PC-3 (cell line): Measurements from ENCODE around the gene RHOT2. TPM values are rescaled to one million over a fixed set of nuclear protein-coding genes. Genes with fewer than 3 reads are reported as not detected.
A peak's percentile ranks its signal among the peaks of the same experiment; 100 is the strongest.

ENCODE experiments used
- ATAC-seq: fragments of 200-7000 bp; cut with Tn5 transposase; 2 replicates; pipeline ENCODE4 v1.9.1; 2020; ENCODE audit warnings: mild to moderate bottlenecking, moderate library complexity
- BruUV-seq: library from RNA; stranded (reverse); fragments of 400-500 nt; replicated peaks from 2 replicates; lab custom pipeline; 2021; lab: Mats Ljungman, UMichigan
- CTCF ChIA-PET: fragments of 300-600 bp; sonication (Branson Sonifier 250); formaldehyde crosslinking; loops from one replicate; lab custom pipeline; 2022; ENCODE audit warnings: antibody characterized with exemption; lab: Charles Lee
- POLR2A ChIA-PET: fragments of 300-600 bp; sonication (Branson Sonifier 250); formaldehyde crosslinking; loops from one replicate; lab custom pipeline; 2022; ENCODE audit warnings: antibody characterized with exemption; ENCODE audit not compliant: unreplicated experiment; lab: Charles Lee
- DNase-seq: peaks from one replicate; pipeline ENCODE4 v3.0.0-alpha.2; 2015
- H2AFZ ChIP-seq: fragments of 300-600 bp; sonication (generic); 2 replicates; pipeline ENCODE4 v1.6.0; 2016; ENCODE audit warnings: antibody characterized with exemption, low read length
- H3F3A ChIP-seq: fragments of 300-600 bp; sonication (generic); one replicate; pipeline ENCODE4 v1.6.0; 2017; ENCODE audit warnings: antibody characterized with exemption, low read length, control low read depth, mild to moderate bottlenecking; ENCODE audit not compliant: unreplicated experiment
- H3K27ac ChIP-seq: fragments of 300-600 bp; sonication (generic); 2 replicates; pipeline ENCODE4 v1.5.1; 2016; ENCODE audit warnings: mild to moderate bottlenecking, low read length
- H3K27me3 ChIP-seq: fragments of 300-600 bp; sonication (generic); 2 replicates; pipeline ENCODE4 v1.6.1; 2016; ENCODE audit warnings: low read length, mixed read lengths
- H3K36me3 ChIP-seq: fragments of 300-600 bp; sonication (generic); 2 replicates; pipeline ENCODE4 v1.6.1; 2016; ENCODE audit warnings: low read depth, mixed run types, low read length, mixed read lengths
- H3K4me1 ChIP-seq: fragments of 300-600 bp; sonication (generic); 2 replicates; pipeline ENCODE4 v1.5.1; 2016; ENCODE audit warnings: low read length; ENCODE audit not compliant: insufficient read depth
- H3K4me2 ChIP-seq: fragments of 300-600 bp; sonication (generic); 2 replicates; pipeline ENCODE4 v1.6.0; 2016; ENCODE audit warnings: low read length
- H3K4me3 ChIP-seq: fragments of 300-600 bp; sonication (generic); 2 replicates; pipeline ENCODE4 v1.5.1; 2016; ENCODE audit warnings: mild to moderate bottlenecking, low read length, mixed read lengths
- H3K79me2 ChIP-seq: fragments of 300-600 bp; sonication (generic); 2 replicates; pipeline ENCODE4 v1.6.1; 2017; ENCODE audit warnings: low read length, mixed read lengths
- H3K9ac ChIP-seq: fragments of 300-600 bp; sonication (generic); 2 replicates; pipeline ENCODE4 v1.6.0; 2016; ENCODE audit warnings: mild to moderate bottlenecking, low read length
- H3K9me2 ChIP-seq: fragments of 300-600 bp; sonication (generic); replicated peaks from 2 replicates; pipeline ENCODE4 v1.6.1; 2016; ENCODE audit warnings: mixed run types, low read length, mixed read lengths
- H3K9me3 ChIP-seq: fragments of 300-600 bp; sonication (generic); 2 replicates; pipeline ENCODE4 v1.6.1; 2016; ENCODE audit warnings: low read length, mixed read lengths
- H4K20me1 ChIP-seq: fragments of 300-600 bp; sonication (generic); 2 replicates; pipeline ENCODE4 v1.6.1; 2016; ENCODE audit warnings: low read length, mixed read lengths
- CTCF ChIP-seq: fragments of 300-600 bp; sonication (generic); conservative IDR thresholded peaks from 2 replicates; pipeline ENCODE4 v1.5.1; 2017; ENCODE audit warnings: antibody characterized with exemption, low read depth, mild to moderate bottlenecking, low read length
- EZH2 ChIP-seq: fragments of 300-600 bp; sonication (generic); IDR thresholded peaks from one replicate; pipeline ENCODE4 v1.6.1; 2017; ENCODE audit warnings: antibody characterized with exemption, mild to moderate bottlenecking, low read length; ENCODE audit not compliant: unreplicated experiment
- EZH2phosphoT487 ChIP-seq: fragments of 300-600 bp; sonication (generic); IDR thresholded peaks from 2 replicates; pipeline ENCODE4 v1.6.1; 2018; ENCODE audit warnings: mild to moderate bottlenecking, antibody characterized with exemption, low read length, borderline replicate concordance
- intact Hi-C: fragments of 100-400 bp; cut with micrococcal nuclease; formaldehyde crosslinking; loops from 2 replicates; pipeline ENCODE4 v1.9.0; 2023
- total RNA-seq: library from RNA; depleted of rRNA; stranded (reverse); fragments of >200 nt; gene quantifications from 2 replicates; pipeline ENCODE4 v1.2.3, GENCODE V29; 2014

The RHOT2 gene
- total RNA-seq, 1 experiment from 2014 or later: 93.0 TPM

GRCh38 chr16:717450-718245 is 49.7 kb downstream of the RHOT2 start:
- H3K9me3 ChIP-seq: no peaks in the 10 kb centered on the region
- ATAC-seq: no peak
- ChIA-PET POLR2A (no interaction called here), CTCF (no interaction called here)
- intact Hi-C loops: loop anchor here (10.0 kb wide), 1 partner anchor 67 kb away; the partner anchor contains the start of genes CHTF18 and RPUSD1
- no peak for DNase-seq
- peaks cover 38% of the 10 kb centered on the region for H3K4me1 ChIP-seq
- no peaks in the 10 kb centered on the region for H3K9me2 ChIP-seq
- peaks cover 19% of the 10 kb centered on the region for H3K79me2 ChIP-seq
- TF ChIP-seq EZH2 (no peak), CTCF (no peak), EZH2phosphoT487 (no peak)
- peaks cover 8% of the 10 kb centered on the region; the same call in 1 of the 2 replicates for H4K20me1 ChIP-seq
- no peak overlapping the region for H3K27ac ChIP-seq
- BruUV-seq: no TSS peak
- H3K4me3 ChIP-seq: no peak overlapping the region
- no peak overlapping the region for H3K9ac ChIP-seq
- H3K27me3 ChIP-seq: no peaks in the 10 kb centered on the region
- no peaks in the 10 kb centered on the region for H3F3A ChIP-seq
- no peak overlapping the region for H3K4me2 ChIP-seq
- H2AFZ ChIP-seq: no peak overlapping the region
- no peaks in the 10 kb centered on the region for H3K36me3 ChIP-seq

GRCh38 chr16:718389-718788 is 50.5 kb downstream of the RHOT2 start:
- H3K4me3 ChIP-seq: no peak overlapping the region
- H4K20me1 ChIP-seq: peaks cover 8% of the 10 kb centered on the region; the same call in 1 of the 2 replicates
- ChIA-PET POLR2A (no interaction called here), CTCF (no interaction called here)
- H3K4me1 ChIP-seq: peaks cover 38% of the 10 kb centered on the region
- TF ChIP-seq EZH2 (no peak), EZH2phosphoT487 (no peak), CTCF (no peak)
- peaks cover 19% of the 10 kb centered on the region for H3K79me2 ChIP-seq
- H3K9me2 ChIP-seq: no peaks in the 10 kb centered on the region
- no peak overlapping the region for H2AFZ ChIP-seq
- BruUV-seq: no TSS peak
- H3K27me3 ChIP-seq: no peaks in the 10 kb centered on the region
- ATAC-seq (no peak), DNase-seq (no peak)
- H3K36me3 ChIP-seq: no peaks in the 10 kb centered on the region
- no peaks in the 10 kb centered on the region for H3F3A ChIP-seq
- no peak overlapping the region for H3K27ac ChIP-seq
- H3K9me3 ChIP-seq: no peaks in the 10 kb centered on the region
- no peak overlapping the region for H3K4me2 ChIP-seq
- intact Hi-C loops: loop anchor here (10.0 kb wide), 1 partner anchor 66 kb away; the partner anchor contains the start of genes CHTF18 and RPUSD1
- H3K9ac ChIP-seq: no peak overlapping the region

GRCh38 chr16:718922-719321 is 51.0 kb downstream of the RHOT2 start:
- peaks cover 35% of the 10 kb centered on the region for H3K4me1 ChIP-seq
- no peak overlapping the region for H3K4me2 ChIP-seq
- no peak overlapping the region for H3K4me3 ChIP-seq
- TF ChIP-seq CTCF: no peak
- no peak for TF ChIP-seq EZH2
- TF ChIP-seq EZH2phosphoT487: no peak
- H3K27ac ChIP-seq: no peak overlapping the region
- TSS peak; percentile 1 for BruUV-seq
- ChIA-PET POLR2A (no interaction called here), CTCF (no interaction called here)
- H3K79me2 ChIP-seq: peaks cover 19% of the 10 kb centered on the region
- H3K27me3 ChIP-seq: no peaks in the 10 kb centered on the region
- no peaks in the 10 kb centered on the region for H3K9me3 ChIP-seq
- H3K9me2 ChIP-seq: no peaks in the 10 kb centered on the region
- no peaks in the 10 kb centered on the region for H3F3A ChIP-seq
- peaks cover 8% of the 10 kb centered on the region; the same call in 1 of the 2 replicates for H4K20me1 ChIP-seq
- no peak overlapping the region for H3K9ac ChIP-seq
- intact Hi-C loops: loop anchor here (10.0 kb wide), 1 partner anchor 66 kb away; the partner anchor contains the start of genes CHTF18 and RPUSD1
- DNase-seq (no peak), ATAC-seq (no peak)
- no peaks in the 10 kb centered on the region for H3K36me3 ChIP-seq
- H2AFZ ChIP-seq: no peak overlapping the region
